ENCODE data around the gene SRSF6.
A peak's percentile ranks its signal among the peaks of the same experiment; 100 is the strongest.

The SRSF6 gene

DNA sequence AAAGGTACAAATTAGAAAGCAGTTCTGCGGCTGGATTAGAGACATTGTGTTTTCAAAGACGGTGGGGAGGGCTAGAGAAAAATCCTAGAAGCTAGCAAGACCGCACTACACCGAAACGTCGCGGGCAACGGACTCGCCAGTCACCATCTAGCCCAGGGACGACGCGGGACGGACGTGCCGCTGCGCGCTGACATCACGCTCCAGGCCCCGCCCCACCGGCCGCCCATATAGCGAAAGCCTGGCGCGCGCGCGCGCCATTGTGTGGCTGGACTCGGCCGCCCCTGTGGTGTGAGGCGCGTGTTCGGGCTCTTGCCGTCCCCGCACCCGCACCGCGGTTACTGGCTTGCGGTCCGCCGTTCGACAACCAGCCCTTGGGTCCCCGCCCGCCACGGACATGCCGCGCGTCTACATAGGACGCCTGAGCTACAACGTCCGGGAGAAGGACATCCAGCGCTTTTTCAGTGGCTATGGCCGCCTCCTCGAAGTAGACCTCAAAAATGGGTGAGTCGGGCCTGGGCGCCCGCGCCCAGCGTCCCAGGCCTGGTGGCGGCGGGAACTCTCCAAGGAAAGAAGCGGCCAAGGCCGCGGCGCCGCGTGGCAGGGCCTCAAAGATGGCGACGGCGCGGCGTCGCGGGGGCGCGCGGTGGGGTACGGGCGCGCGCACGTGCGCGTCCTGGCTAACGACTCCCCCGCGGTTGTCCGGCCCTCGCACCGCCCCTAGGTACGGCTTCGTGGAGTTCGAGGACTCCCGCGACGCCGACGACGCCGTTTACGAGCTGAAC, at the start of gene SRSF6:
TSS of gene SRSF6 (plus strand) at position 257 of the 782 bp plus-strand sequence. CDS start at position 395, 138 bp downstream.
- Histone ChIP-seq H3K79me2 (ENCODE audit: insufficient read depth, low read length) (peaks cover 49% of the 10 kb centered on the region), H3K27ac (ENCODE audit: low read length) (peak within 1 kb of the TSS; percentile 100), H3K27me3 (ENCODE audit: insufficient read depth, low read length, poor library complexity) (no peaks in the 10 kb centered on the region), H3K36me3 (ENCODE audit: insufficient read depth, low read length) (peaks cover 42% of the 10 kb centered on the region), H3K4me2 (ENCODE audit: insufficient read depth, low read length) (peak within 1 kb of the TSS; percentile 86), H3K4me1 (ENCODE audit: insufficient read depth, low read length) (peaks cover 42% of the 10 kb centered on the region), H3K9me3 (ENCODE audit: insufficient read depth, low read length, severe bottlenecking) (no peaks in the 10 kb centered on the region), H3K4me3 (ENCODE audit: low read depth in 1 of 2, low read length in 2 of 2) (peak within 1 kb of the TSS; percentile 70 to 84), H4K20me1 (ENCODE audit: insufficient read depth, low read length) (peaks cover 40% of the 10 kb centered on the region), H3K9ac (ENCODE audit: low read depth, low read length) (peak within 1 kb of the TSS; percentile 100), H2AFZ (ENCODE audit: low read depth, low read length) (peak within 1 kb of the TSS; percentile 94)
- TF ChIP-seq EZH2 (IDR thresholded peaks at IDR 0.05; ENCODE audit: borderline replicate concordance, low read depth, low read length, severe bottlenecking) (no peak), CTCF (IDR thresholded peaks at IDR 0.05; ENCODE audit: borderline replicate concordance, extremely low read depth, low read length, poor library complexity, severe bottlenecking) (no peak)
- DNase-seq (peak; percentile 95), ATAC-seq (ENCODE audit: insufficient read depth, low read depth) (peak; percentile 79)

DNA sequence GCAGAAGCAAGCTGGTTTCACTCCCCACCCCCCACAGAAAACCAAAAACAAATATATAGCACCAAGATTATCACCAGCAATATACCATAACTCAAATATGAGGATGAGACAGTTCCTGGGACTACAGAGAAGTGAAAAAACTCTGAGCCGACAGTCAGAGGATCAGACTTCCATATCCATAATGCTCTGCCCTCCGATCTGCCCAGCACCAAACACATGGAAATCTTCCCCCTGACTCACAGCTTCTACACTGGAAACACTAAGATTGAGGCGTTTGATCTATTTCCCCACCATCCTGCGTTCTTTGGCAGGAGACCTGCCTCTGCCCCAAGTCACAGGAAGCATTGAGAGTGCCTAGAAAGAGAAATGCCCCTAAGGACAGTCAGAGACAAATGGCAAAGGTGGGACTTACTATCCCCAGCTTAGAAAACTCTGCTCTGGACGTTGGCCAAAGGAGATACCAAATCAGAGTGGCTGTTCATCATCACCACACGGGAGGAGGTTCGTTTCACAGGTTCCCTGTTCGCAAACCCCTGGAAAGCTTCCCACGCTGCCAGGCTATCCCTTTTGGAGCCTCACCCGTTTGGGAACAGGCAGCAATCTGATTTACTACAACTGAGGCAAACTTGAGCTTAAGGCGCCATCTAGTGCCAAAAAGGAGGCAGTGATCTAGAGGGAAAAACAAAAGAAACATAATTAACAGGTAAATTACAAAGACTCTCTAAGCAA, 48.7 kb upstream of the SRSF6 start:
- no peaks in the 10 kb centered on the region for H3K79me2 ChIP-seq (ENCODE audit: insufficient read depth, low read length)
- H3K27ac ChIP-seq (ENCODE audit: low read length), result no peak overlapping the region
- ATAC-seq (ENCODE audit: insufficient read depth, low read depth) (no peak), DNase-seq (no peak)
- H3K27me3 ChIP-seq (ENCODE audit: insufficient read depth, low read length, poor library complexity), result no peaks in the 10 kb centered on the region
- no peak overlapping the region for H3K4me2 ChIP-seq (ENCODE audit: insufficient read depth, low read length)
- no peaks in the 10 kb centered on the region for H3K36me3 ChIP-seq (ENCODE audit: insufficient read depth, low read length)
- H3K9ac ChIP-seq (ENCODE audit: low read depth, low read length), result no peak overlapping the region
- no peak overlapping the region for H3K4me3 ChIP-seq (ENCODE audit: low read depth in 1 of 2, low read length in 2 of 2)
- H3K4me1 ChIP-seq (ENCODE audit: insufficient read depth, low read length), result no peaks in the 10 kb centered on the region
- peaks cover 2% of the 10 kb centered on the region for H3K9me3 ChIP-seq (ENCODE audit: insufficient read depth, low read length, severe bottlenecking)
- TF ChIP-seq EZH2 (IDR thresholded peaks at IDR 0.05; ENCODE audit: borderline replicate concordance, low read depth, low read length, severe bottlenecking) (no peak), CTCF (IDR thresholded peaks at IDR 0.05; ENCODE audit: borderline replicate concordance, extremely low read depth, low read length, poor library complexity, severe bottlenecking) (peak; percentile 76)
- no peaks in the 10 kb centered on the region for H4K20me1 ChIP-seq (ENCODE audit: insufficient read depth, low read length)
- H2AFZ ChIP-seq (ENCODE audit: low read depth, low read length), result no peak overlapping the region

GRCh38 chr20:43409577-43409913, 48.2 kb upstream of the SRSF6 start:
- Histone ChIP-seq H3K27ac (ENCODE audit: low read length) (no peak overlapping the region), H3K9me3 (ENCODE audit: insufficient read depth, low read length, severe bottlenecking) (peaks cover 2% of the 10 kb centered on the region), H3K27me3 (ENCODE audit: insufficient read depth, low read length, poor library complexity) (no peaks in the 10 kb centered on the region), H3K36me3 (ENCODE audit: insufficient read depth, low read length) (no peaks in the 10 kb centered on the region), H3K4me2 (ENCODE audit: insufficient read depth, low read length) (no peak overlapping the region), H3K9ac (ENCODE audit: low read depth, low read length) (no peak overlapping the region), H3K4me3 (ENCODE audit: low read depth in 1 of 2, low read length in 2 of 2) (no peak overlapping the region), H3K79me2 (ENCODE audit: insufficient read depth, low read length) (no peaks in the 10 kb centered on the region), H2AFZ (ENCODE audit: low read depth, low read length) (no peak overlapping the region), H4K20me1 (ENCODE audit: insufficient read depth, low read length) (no peaks in the 10 kb centered on the region), H3K4me1 (ENCODE audit: insufficient read depth, low read length) (no peaks in the 10 kb centered on the region)
- ATAC-seq (ENCODE audit: insufficient read depth, low read depth) (no peak), DNase-seq (no peak)
- TF ChIP-seq EZH2 (IDR thresholded peaks at IDR 0.05; ENCODE audit: borderline replicate concordance, low read depth, low read length, severe bottlenecking) (no peak), CTCF (IDR thresholded peaks at IDR 0.05; ENCODE audit: borderline replicate concordance, extremely low read depth, low read length, poor library complexity, severe bottlenecking) (no peak)
